GM12891 (cell line): ENCODE results near the gene PTPRU.

Experiments
- PAX5 ChIP-seq: IDR thresholded peaks from 2 replicates; pipeline ENCODE4 v1.6.1; 2011; ENCODE audit warnings: low read length, moderate library complexity, mild to moderate bottlenecking; ENCODE audit not compliant: insufficient read depth, severe bottlenecking
- POLR2A ChIP-seq: IDR thresholded peaks from 2 replicates; pipeline ENCODE4 v1.6.1; 2011; ENCODE audit warnings: low read depth, low read length, control low read depth
- POLR2AphosphoS5 ChIP-seq: IDR thresholded peaks from 2 replicates; pipeline ENCODE4 v1.6.1; 2011; ENCODE audit warnings: low read depth, low read length, control low read depth
- SPI1 ChIP-seq: IDR thresholded peaks from 2 replicates; pipeline ENCODE4 v1.6.1; 2011; ENCODE audit warnings: low read depth, low read length, control low read depth
- TAF1 ChIP-seq: IDR thresholded peaks from 2 replicates; pipeline ENCODE4 v1.6.1; 2011; ENCODE audit warnings: low read depth, low read length, control low read depth

GRCh38 chr1:29344336-29344735 is 108.0 kb downstream of the PTPRU start:
- TF ChIP-seq POLR2A: no peak
- no peak for TF ChIP-seq TAF1
- no peak for TF ChIP-seq POLR2AphosphoS5
- no peak for TF ChIP-seq PAX5
- TF ChIP-seq SPI1: peak; percentile 25; the same call in 1 of the 2 replicates
